Neutrophil (primary cell): Measurements from ENCODE around the gene TSPAN9.

Source experiments
- H3K27ac ChIP-seq: fragments of 200-600 bp; sonication (generic); 2 replicates; pipeline ENCODE4 v1.5.1; 2016; ENCODE audit warnings: mild to moderate bottlenecking, moderate library complexity
- H3K27me3 ChIP-seq: fragments of 200-600 bp; sonication (generic); 2 replicates; pipeline ENCODE4 v1.6.0; 2016; ENCODE audit warnings: mild to moderate bottlenecking
- H3K36me3 ChIP-seq: fragments of 200-600 bp; sonication (generic); 2 replicates; pipeline ENCODE4 v1.5.1; 2017
- H3K4me1 ChIP-seq, 2 experiments: fragments of 200-600 bp in 1 of 2; sonication (generic) in 1 of 2; 1 replicate in 1 of 2; 2 replicates in 1 of 2; pipeline versions ENCODE4 v1.5.1 to v1.6.1; 2013 to 2016; ENCODE audit warnings: low read depth in 1 of 2, low read length in 1 of 2, mild to moderate bottlenecking in 1 of 2, moderate library complexity in 1 of 2; ENCODE audit not compliant: control insufficient read depth in 1 of 2, insufficient read depth in 1 of 2
- H3K4me3 ChIP-seq, 2 experiments: fragments of 200-600 bp in 1 of 2; sonication (generic) in 1 of 2; 1 replicate in 1 of 2; 2 replicates in 1 of 2; pipeline ENCODE4 v1.5.1; 2013 to 2016; ENCODE audit warnings: low read depth in 1 of 2, low read length in 1 of 2, mild to moderate bottlenecking in 1 of 2, moderate library complexity in 1 of 2
- H3K9me3 ChIP-seq: fragments of 200-600 bp; sonication (generic); 2 replicates; pipeline ENCODE4 v1.5.1; 2016
- CTCF ChIP-seq: fragments of 200-600 bp; sonication (generic); IDR thresholded peaks from 2 replicates; pipeline ENCODE4 v1.5.1; 2016; ENCODE audit warnings: antibody characterized with exemption

Gene TSPAN9

GRCh38 chr12:3236345-3237187 lies 159.4 kb downstream of the TSPAN9 start:
- Histone ChIP-seq H3K27ac (no peak overlapping the region), H3K9me3 (no peaks in the 10 kb centered on the region), H3K36me3 (no peaks in the 10 kb centered on the region), H3K4me1 (no peaks in the 10 kb centered on the region), H3K4me3 (no peak overlapping the region), H3K27me3 (no peaks in the 10 kb centered on the region)
- no peak for TF ChIP-seq CTCF

- no peaks in the 10 kb centered on the region for H3K4me1 ChIP-seq
- TF ChIP-seq CTCF, result no peak
Observed at GRCh38 chr12:3238196-3238595, 161.0 kb downstream of the TSPAN9 start.

GRCh38 chr12:3241621-3242020 lies 164.4 kb downstream of the TSPAN9 start:
- H3K27me3 ChIP-seq, result no peaks in the 10 kb centered on the region

More at GRCh38 chr12:3238196-3238595, 161.0 kb downstream of the TSPAN9 start:
- Histone ChIP-seq H3K27me3 (no peaks in the 10 kb centered on the region), H3K4me3 (no peak overlapping the region), H3K36me3 (no peaks in the 10 kb centered on the region), H3K9me3 (no peaks in the 10 kb centered on the region), H3K27ac (no peak overlapping the region)

GRCh38 chr12:3242199-3242863 lies 165.2 kb downstream of the TSPAN9 start:
- Histone ChIP-seq H3K36me3 (no peaks in the 10 kb centered on the region), H3K4me1 (no peaks in the 10 kb centered on the region)

More at GRCh38 chr12:3241621-3242020, 164.4 kb downstream of the TSPAN9 start:
- no peak for TF ChIP-seq CTCF
- no peak overlapping the region for H3K27ac ChIP-seq
- H3K4me1 ChIP-seq, result no peaks in the 10 kb centered on the region
- no peak overlapping the region for H3K4me3 ChIP-seq
- H3K9me3 ChIP-seq, result no peaks in the 10 kb centered on the region
- H3K36me3 ChIP-seq, result no peaks in the 10 kb centered on the region

More at GRCh38 chr12:3242199-3242863, 165.2 kb downstream of the TSPAN9 start:
- H3K27me3 ChIP-seq, result no peaks in the 10 kb centered on the region
- no peaks in the 10 kb centered on the region for H3K9me3 ChIP-seq
- no peak overlapping the region for H3K4me3 ChIP-seq
- H3K27ac ChIP-seq, result no peak overlapping the region
- no peak for TF ChIP-seq CTCF
